AG10803 (cell line): Measurements from ENCODE around the gene ZNF443.
"Not testable (repeated sequence)": the region's sequence is repeated elsewhere in the genome, so short reads cannot be mapped to it uniquely, and the experiment has no call there.

Experiments
- DNase-seq: peaks from one replicate; pipeline ENCODE4 v3.0.0; 2010; ENCODE audit warnings: low read depth
- H3K4me3 ChIP-seq: 2 replicates; pipeline ENCODE4 v1.5.1; 2011; ENCODE audit warnings: mild to moderate bottlenecking, low read length, control low read depth
- CTCF ChIP-seq: conservative IDR thresholded peaks from 2 replicates; pipeline ENCODE4 v1.5.1; 2011; ENCODE audit warnings: mild to moderate bottlenecking, low read length, control low read depth, inconsistent platforms

The ZNF443 gene

GRCh38 chr19:12448808-12449207 is 8.0 kb upstream of the ZNF443 start:
- no peak for DNase-seq
- H3K4me3 ChIP-seq, result no peak overlapping the region
- no peak for TF ChIP-seq CTCF

GRCh38 chr19:12439686-12440540 is 908 bp downstream of the ZNF443 start:
- peak overlapping the region; percentile 85 for H3K4me3 ChIP-seq
- not testable (repeated sequence) for DNase-seq

GRCh38 chr19:12430726-12431299 is 10.0 kb downstream of the ZNF443 start:
- H3K4me3 ChIP-seq, DNase-seq: not testable (repeated sequence)

GRCh38 chr19:12425888-12426274 is 14.9 kb downstream of the ZNF443 start:
- no peak for DNase-seq
- no peak overlapping the region for H3K4me3 ChIP-seq
- TF ChIP-seq CTCF, result no peak

- no peak for DNase-seq
- no peak overlapping the region for H3K4me3 ChIP-seq
- TF ChIP-seq CTCF, result no peak
Measured at GRCh38 chr19:12425236-12425887, 15.5 kb downstream of the ZNF443 start.

GRCh38 chr19:12417273-12417672 is 23.5 kb downstream of the ZNF443 start:
- H3K4me3 ChIP-seq, DNase-seq: not testable (repeated sequence)

- TF ChIP-seq CTCF, result no peak
- H3K4me3 ChIP-seq, result no peak overlapping the region
- no peak for DNase-seq
Measured at GRCh38 chr19:12411893-12412292, 28.9 kb downstream of the ZNF443 start.

- DNase-seq, result peak; percentile 94
- peak within 1 kb of the TSS; percentile 83 for H3K4me3 ChIP-seq
- TF ChIP-seq CTCF, result no peak
Measured at GRCh38 chr19:12400633-12401502, 40.0 kb downstream of the ZNF443 start, which contains the start of gene ZNF799. Gene ZNF799, minus strand, starts transcription at chr19:12401271. Its CDS starts 201 bp downstream, at chr19:12401070.

- not testable (repeated sequence) for DNase-seq
- peak overlapping the region; percentile 83 for H3K4me3 ChIP-seq
Measured at GRCh38 chr19:12399901-12400632, 40.8 kb downstream of the ZNF443 start.

GRCh38 chr19:12391148-12391547 is 49.7 kb downstream of the ZNF443 start:
- DNase-seq, H3K4me3 ChIP-seq: not testable (repeated sequence)

GRCh38 chr19:12386365-12386764 is 54.5 kb downstream of the ZNF443 start:
- H3K4me3 ChIP-seq, DNase-seq: not testable (repeated sequence)
